Astrocyte (in vitro differentiated cells and primary cell): ENCODE data around the gene CDKN2B-AS1.

Experiments used
- EZH2 ChIP-seq: IDR thresholded peaks from 2 replicates; pipeline ENCODE4 v1.6.1; 2012; ENCODE audit warnings: mild to moderate bottlenecking, low read length, inconsistent platforms; ENCODE audit not compliant: insufficient read depth
- TF ChIP-seq, protein P1 (sequence below): IDR thresholded peaks from 2 replicates; pipeline ENCODE4 v1.5.1; 2011; ENCODE audit warnings: low read depth, mild to moderate bottlenecking, inconsistent platforms, low read length, moderate library complexity; ENCODE audit not compliant: insufficient read depth

GRCh38 chr9:21994556-21995005 lies at the start of gene CDKN2B-AS1:
- TF ChIP-seq, protein P1, sequence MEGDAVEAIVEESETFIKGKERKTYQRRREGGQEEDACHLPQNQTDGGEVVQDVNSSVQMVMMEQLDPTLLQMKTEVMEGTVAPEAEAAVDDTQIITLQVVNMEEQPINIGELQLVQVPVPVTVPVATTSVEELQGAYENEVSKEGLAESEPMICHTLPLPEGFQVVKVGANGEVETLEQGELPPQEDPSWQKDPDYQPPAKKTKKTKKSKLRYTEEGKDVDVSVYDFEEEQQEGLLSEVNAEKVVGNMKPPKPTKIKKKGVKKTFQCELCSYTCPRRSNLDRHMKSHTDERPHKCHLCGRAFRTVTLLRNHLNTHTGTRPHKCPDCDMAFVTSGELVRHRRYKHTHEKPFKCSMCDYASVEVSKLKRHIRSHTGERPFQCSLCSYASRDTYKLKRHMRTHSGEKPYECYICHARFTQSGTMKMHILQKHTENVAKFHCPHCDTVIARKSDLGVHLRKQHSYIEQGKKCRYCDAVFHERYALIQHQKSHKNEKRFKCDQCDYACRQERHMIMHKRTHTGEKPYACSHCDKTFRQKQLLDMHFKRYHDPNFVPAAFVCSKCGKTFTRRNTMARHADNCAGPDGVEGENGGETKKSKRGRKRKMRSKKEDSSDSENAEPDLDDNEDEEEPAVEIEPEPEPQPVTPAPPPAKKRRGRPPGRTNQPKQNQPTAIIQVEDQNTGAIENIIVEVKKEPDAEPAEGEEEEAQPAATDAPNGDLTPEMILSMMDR: no peak
- TF ChIP-seq EZH2: no peak
